Brain microvascular endothelial cell (primary cell): ENCODE data around the gene NARF.
A peak's percentile ranks its signal among the peaks of the same experiment; 100 is the strongest.
"Not testable (repeated sequence)": the region's sequence is repeated elsewhere in the genome, so short reads cannot be mapped to it uniquely, and the experiment has no call there.

Experiments used
- DNase-seq: peaks from one replicate; pipeline ENCODE4 v3.0.0-alpha.2; 2020
- H3K27ac ChIP-seq: fragments of 250-450 bp; sonication (Bioruptor Pico); 2 replicates; pipeline ENCODE4 v1.5.1; 2020; ENCODE audit warnings: mild to moderate bottlenecking, moderate library complexity
- H3K27me3 ChIP-seq: fragments of 250-450 bp; sonication (Bioruptor Pico); replicated peaks from 2 replicates; pipeline ENCODE4 v1.5.1; 2020; ENCODE audit warnings: mild to moderate bottlenecking
- H3K36me3 ChIP-seq: fragments of 250-450 bp; sonication (Bioruptor Pico); replicated peaks from 2 replicates; pipeline ENCODE4 v1.5.1; 2020; ENCODE audit warnings: mild to moderate bottlenecking
- H3K4me3 ChIP-seq: 2 replicates; pipeline ENCODE4 v1.5.1; 2011; ENCODE audit warnings: low read depth, mild to moderate bottlenecking, control low read depth, low read length, moderate library complexity
- in situ Hi-C: cut with HindIII; loops from 2 replicates; pipeline ENCODE4 v1.10.0; 2017; ENCODE audit warnings: low sequenced_read_pairs, low pct_ligation_motif_present
- TF ChIP-seq, protein P1 (sequence below): IDR thresholded peaks from 2 replicates; pipeline ENCODE4 v1.5.1; 2011; ENCODE audit warnings: low read depth, mild to moderate bottlenecking, moderate library complexity, low read length, control low read depth, inconsistent platforms; ENCODE audit errors: missing control alignments

NARF gene

DNA sequence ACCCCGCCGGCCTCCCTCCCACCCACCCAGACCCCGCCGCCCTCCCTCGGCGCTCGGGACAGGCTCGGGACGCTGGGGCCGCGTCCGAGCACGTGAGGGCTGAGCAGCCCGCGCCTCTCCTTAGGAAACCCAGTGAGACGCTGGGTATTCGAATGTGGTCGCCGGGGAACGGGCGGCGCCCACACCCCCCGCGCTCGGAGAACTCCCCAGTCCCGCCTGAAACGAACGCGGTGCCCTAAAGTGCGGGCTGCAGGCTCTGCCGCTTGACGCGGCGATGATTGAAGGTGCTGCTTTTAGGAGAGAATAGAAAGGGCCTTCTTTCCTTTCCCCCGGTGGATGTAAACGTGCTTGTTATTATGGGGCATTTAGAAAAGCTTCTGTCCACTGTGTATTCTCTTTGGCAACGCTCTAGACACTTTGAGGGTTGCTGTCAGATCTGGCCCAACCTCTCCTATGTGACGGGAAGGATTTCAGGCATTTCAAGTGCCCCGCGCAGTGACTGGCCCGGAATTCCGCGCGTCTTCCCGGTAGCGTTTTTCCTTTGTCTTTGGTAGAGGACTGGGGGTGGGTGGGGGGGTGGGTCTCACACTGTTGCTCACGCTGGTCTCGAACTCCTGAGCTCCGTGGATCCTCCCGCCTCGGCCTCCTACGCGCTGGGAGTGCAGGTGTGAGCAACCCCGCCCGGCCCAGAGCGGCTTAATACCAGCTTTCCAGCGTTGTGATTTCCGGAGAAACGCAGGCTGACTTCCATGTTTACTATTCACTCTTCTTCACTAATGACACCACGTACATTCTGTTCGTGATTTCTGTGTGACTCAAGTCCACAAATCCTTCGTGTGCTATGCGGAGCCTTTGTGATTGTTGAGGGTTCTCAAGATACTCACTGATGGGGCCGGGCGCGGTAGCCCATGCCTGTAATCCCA, 39.2 kb downstream of the NARF start:
- in situ Hi-C loops = no loop called here
- DNase-seq = peak; percentile 31
- Histone ChIP-seq H3K27ac (no peak overlapping the region), H3K4me3 (peak overlapping the region; percentile 55), H3K36me3 (no peaks in the 10 kb centered on the region), H3K27me3 (no peaks in the 10 kb centered on the region)
- TF ChIP-seq, protein P1, sequence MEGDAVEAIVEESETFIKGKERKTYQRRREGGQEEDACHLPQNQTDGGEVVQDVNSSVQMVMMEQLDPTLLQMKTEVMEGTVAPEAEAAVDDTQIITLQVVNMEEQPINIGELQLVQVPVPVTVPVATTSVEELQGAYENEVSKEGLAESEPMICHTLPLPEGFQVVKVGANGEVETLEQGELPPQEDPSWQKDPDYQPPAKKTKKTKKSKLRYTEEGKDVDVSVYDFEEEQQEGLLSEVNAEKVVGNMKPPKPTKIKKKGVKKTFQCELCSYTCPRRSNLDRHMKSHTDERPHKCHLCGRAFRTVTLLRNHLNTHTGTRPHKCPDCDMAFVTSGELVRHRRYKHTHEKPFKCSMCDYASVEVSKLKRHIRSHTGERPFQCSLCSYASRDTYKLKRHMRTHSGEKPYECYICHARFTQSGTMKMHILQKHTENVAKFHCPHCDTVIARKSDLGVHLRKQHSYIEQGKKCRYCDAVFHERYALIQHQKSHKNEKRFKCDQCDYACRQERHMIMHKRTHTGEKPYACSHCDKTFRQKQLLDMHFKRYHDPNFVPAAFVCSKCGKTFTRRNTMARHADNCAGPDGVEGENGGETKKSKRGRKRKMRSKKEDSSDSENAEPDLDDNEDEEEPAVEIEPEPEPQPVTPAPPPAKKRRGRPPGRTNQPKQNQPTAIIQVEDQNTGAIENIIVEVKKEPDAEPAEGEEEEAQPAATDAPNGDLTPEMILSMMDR = no peak

DNA sequence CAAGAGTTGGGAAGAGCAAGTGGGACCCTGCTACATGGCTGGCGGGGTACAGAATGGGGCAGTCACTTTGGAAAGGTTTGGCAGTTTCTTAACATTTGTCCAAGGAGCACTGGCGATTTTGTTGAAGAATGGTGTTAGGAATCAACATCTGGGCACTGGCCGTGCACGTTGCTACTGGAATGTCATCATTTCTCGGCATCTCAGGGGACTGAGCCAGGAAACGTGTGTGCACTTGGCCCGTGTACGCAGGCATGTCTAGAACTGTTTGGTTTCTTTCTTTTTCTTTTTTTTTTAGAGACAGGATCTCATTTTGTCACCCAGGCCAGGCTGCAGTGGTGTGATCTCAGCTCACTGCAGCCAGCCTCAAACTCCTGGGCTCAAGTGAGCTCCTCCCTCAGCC, 43.7 kb downstream of the NARF start:
- TF ChIP-seq, protein P1 = no peak
- Histone ChIP-seq H3K36me3 (no peaks in the 10 kb centered on the region), H3K4me3 (no peak overlapping the region), H3K27ac (no peak overlapping the region), H3K27me3 (no peaks in the 10 kb centered on the region)
- DNase-seq = no peak
- in situ Hi-C loops = no loop called here

DNA sequence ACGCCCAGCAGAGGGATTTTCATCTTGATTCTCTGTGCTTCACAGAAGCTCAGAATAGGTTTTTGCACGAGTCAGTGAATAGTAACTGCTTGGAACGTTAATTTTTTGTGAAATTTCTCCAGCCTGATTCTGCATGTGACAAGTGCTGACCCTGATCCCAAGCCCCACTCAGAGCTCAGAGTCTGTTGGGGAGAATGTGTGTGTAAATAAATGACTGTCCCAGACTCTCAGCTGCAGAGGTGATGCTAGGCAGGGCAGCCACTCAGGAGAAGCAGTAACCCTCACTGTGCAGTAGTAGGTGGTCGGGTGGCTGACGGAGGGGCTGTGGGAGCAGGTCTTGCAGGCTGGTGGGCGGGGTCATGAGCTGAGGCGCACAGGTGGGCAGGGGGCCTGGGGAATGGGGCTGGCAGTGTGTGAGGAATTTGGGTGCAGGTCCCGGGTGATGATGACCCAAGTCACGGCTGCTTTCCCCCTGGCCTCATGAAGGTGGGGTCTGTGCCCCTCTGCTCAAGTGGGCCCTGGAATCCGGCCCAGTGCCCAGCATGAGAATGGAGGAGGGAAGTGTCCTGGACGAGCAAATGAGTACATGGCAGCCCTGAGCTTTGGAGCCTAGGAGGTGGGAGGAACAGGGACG, 44.7 kb downstream of the NARF start:
- in situ Hi-C loops = no loop called here
- no peak overlapping the region for H3K27ac ChIP-seq
- TF ChIP-seq, protein P1 = no peak

DNA sequence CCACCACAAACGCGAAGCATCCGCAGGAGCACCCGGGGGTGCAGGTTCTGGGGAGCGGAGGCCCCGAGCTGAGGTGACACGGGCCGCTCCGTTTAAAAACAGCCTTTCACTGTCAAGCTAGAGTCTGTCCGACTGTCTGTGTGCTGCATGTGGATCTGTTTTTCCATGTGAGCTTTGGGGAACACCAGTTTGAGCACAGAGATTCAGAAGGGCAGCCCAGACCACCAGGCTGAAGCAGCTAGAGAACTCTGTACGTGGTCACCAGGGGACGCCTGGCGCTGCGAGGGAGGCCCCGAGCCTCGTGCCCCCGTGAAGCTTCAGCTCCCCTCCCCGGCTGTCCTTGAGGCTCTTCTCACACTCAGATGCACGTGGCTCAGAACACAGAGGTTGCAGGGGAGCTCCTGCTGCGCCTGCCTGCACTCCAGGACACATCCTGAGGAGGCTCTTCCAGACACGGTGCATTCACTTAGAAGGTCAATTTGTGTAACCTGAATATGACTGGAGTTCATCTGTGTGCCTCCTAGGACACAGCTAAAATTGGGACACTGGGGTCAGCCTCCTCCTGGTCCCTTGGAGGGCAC, 45.3 kb downstream of the NARF start:
- Histone ChIP-seq H3K36me3 (no peaks in the 10 kb centered on the region), H3K4me3 (no peak overlapping the region), H3K27ac (no peak overlapping the region), H3K27me3 (no peaks in the 10 kb centered on the region)
- no peak for DNase-seq
- TF ChIP-seq, protein P1 = no peak
- in situ Hi-C loops = no loop called here

More for the DNA sequence above, 44.7 kb downstream of the NARF start:
- no peak overlapping the region for H3K4me3 ChIP-seq
- H3K27me3 ChIP-seq = no peaks in the 10 kb centered on the region
- no peak for DNase-seq
- no peaks in the 10 kb centered on the region for H3K36me3 ChIP-seq

DNA sequence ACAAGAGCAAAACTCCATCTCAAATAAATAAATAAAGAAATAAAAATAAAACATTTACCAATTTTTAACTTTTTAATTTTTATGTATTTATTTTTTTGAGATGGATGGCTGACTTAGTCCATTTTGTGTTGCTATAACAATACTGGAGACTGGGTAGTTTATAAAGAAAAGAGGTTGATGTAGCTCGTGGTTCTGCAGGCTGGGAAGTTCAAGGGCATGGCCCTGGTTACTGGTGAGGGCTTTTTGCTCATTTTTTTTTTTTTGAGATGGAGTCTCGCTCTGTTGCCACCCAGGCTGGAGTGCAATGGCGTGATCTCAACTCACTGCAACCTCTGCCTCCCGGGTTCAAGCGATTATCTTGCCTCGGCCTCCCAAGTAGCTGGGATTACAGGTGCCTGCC, 46.8 kb downstream of the NARF start:
- TF ChIP-seq, protein P1 = no peak
- DNase-seq = no peak
- no peak overlapping the region for H3K27ac ChIP-seq
- in situ Hi-C loops = no loop called here
- H3K36me3 ChIP-seq = no peaks in the 10 kb centered on the region
- no peaks in the 10 kb centered on the region for H3K27me3 ChIP-seq
- no peak overlapping the region for H3K4me3 ChIP-seq

DNA sequence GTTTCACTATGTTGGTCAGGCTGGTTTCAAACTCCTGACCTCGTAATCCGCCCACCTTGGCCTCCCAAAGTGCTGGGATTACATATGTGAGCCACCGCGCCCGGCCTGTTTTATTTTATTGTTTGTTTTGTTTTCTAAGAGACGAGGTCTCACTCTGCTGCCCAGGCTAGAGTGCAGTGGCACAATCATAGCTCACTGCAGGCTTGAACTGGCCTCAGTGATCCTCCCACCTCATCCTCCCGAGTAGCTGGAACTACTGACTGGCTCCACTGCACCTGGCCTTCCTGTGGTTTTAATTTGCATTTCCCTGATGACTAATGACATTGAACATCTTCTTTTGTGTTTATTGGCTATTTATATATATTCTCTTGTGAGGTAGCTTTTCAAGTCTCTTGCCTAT, 47.9 kb downstream of the NARF start:
- DNase-seq, in situ Hi-C loops, H3K36me3 ChIP-seq, H3K27me3 ChIP-seq, H3K27ac ChIP-seq, H3K4me3 ChIP-seq: not testable (repeated sequence)
